HG03095 (cell line): ENCODE data around the gene YIF1A.
A peak's percentile ranks its signal among the peaks of the same experiment; 100 is the strongest.
"Not testable (repeated sequence)": the region's sequence is repeated elsewhere in the genome, so short reads cannot be mapped to it uniquely, and the experiment has no call there.

ENCODE experiments used
- ATAC-seq: cut with Tn5 transposase; IDR thresholded peaks from one replicate; pipeline ENCODE4 v1.9.1; 2021; ENCODE audit warnings: moderate library complexity; ENCODE audit not compliant: unreplicated experiment

The YIF1A gene

GRCh38 chr11:66287211-66287888 lies 1.6 kb downstream of the YIF1A start:
- no peak for ATAC-seq

DNA sequence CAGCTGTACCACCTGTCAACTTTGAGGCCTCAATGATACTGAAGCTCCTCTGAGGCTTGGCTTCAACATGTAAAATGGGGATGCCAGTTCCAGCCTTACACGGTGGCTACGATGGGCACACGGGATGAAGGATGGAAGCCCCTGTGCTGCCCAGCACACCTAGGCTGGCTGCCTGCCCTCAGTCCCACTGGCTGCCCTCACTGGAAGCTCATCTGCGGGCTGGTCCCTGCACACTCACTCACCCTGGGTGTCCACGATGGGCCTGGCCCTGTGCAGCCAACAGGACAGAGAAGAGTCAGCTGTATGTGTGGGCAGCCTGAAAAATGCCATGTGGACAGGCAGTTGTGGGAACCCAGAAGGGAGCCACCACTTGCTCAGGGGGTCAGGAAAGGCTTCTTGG lies 2.2 kb downstream of the YIF1A start:
- no peak for ATAC-seq

- ATAC-seq: no peak
These were observed 3.5 kb downstream of the YIF1A start for GRCh38 chr11:66285250-66285947.

DNA sequence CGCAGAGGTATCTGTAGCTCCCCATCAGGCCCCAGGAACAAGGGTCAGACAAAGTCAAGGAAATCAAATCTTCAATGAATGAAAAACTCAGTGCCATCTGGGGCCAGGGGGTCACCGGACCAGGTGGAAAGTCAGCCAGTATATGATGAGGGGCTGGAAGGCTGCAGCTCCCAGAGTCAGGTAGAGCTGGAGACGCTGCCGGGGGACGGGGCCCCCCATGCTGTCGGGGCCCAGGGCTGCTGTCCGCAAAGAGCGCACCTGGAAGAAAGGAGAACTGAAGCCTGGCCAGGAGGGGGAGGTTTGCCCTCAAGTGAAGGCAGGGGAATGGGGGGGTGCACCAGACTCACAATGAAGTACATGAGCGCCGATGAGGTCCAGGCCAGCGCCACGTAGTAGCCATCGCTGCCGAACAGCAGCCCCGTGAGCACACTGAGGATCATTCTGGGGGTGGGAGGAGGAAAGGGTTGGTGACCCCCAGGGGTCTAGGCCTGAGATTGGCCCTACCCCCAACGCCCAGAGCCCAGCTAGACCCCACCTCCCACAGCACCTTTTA lies 4.3 kb downstream of the YIF1A start:
- no peak for ATAC-seq

- no peak for ATAC-seq
These were observed 5.4 kb downstream of the YIF1A start for GRCh38 chr11:66283461-66284105.

DNA sequence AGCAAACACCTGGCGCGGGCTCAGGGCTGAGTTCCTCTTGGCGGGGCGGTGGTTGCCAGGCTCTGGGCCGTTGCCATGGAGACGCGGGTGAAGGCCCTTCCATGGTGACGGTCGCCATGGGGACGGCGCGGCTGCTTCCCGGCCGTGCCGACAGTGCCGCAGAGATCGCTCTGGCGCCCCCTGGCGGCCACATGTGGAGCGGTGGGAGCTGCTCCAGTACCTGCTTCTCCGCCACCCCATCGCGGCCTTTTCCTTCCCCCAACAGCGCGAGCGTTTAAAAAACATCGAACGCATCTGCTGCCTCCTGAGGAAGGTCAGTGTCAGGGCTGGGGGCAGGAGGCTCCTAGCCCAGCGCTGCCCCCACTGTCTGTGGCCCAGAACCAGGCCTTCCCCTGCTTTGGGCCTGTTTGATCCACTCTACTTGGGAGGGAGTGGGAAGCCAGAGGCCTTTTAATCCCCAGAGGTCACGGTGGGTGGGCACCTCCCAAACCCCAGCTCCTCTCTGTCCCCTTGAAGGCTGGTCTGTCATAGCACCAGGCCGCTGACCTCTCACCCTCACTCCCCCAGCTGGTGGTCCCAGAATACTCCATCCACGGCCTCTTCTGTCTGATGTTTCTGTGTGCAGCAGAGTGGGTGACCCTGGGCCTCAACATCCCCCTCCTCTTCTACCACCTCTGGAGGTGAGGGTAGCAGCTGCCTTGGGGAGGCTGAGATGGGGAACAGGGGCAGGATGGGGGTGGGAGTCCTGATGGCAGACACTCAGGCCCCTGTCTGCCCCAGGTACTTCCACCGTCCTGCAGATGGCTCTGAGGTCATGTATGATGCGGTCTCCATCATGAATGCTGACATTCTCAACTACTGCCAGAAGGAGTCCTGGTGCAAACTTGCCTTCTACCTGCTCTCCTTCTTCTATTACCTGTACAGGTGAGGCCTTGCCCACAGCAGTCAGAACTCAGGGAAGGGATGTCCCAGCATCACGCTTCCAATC lies 6.2 kb downstream of the YIF1A start:
- ATAC-seq: peak; percentile 73

- ATAC-seq: no peak
These were observed 7.0 kb downstream of the YIF1A start for GRCh38 chr11:66281776-66282467.

DNA sequence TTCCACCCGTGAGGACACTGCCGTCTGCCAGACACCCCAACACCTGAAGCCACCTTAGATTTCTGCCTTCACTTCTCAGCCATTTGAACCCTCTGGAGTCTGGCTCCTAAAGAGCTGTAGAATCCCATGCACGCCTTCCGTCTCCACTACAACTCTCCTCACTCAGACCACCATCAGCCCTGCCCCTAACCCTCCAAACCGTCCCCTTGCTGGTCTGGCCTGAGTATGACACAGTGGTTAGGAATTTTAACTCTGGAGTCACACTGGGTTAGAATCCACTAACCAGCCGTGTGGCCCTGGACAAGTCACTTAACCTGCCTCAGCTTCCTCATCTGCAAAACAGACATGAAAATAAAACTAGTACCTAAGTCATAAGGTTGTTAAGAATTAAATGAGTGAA lies 7.9 kb downstream of the YIF1A start:
- no peak for ATAC-seq

GRCh38 chr11:66280428-66280827 lies 8.5 kb downstream of the YIF1A start:
- no peak for ATAC-seq

DNA sequence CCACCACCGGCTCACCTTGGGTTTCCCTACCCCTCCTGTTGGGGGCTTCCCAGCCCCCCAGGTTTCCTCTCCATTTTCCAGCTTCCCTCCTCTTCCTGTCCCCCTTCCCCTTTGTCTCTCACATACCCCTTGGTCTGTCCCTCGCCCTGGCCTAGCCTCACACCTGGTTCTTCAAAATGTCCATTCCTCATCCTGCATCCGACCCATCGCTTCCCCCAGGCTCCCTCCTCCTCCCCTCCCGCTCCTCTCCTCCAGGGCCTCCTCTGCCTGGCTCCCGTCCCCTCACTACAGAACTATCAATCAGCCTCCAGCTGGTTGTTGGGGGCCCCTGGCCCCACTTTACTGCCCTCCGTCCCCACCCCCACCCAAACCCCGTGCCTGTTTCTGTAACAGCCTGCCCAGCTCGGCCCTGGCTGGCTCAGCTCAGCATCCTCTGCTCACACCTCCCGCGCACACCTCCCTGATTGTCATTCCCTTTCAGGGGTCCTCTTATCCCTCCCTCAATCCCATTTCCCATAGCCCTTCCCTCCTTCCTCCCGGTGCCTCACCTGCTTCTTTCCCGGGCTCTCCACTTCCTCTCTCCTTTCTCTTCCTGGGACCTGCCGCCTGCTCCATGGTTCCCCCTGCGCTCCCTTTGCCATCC lies 9.7 kb downstream of the YIF1A start:
- ATAC-seq: no peak

GRCh38 chr11:66278363-66279091 lies 10.4 kb downstream of the YIF1A start:
- no peak for ATAC-seq

DNA sequence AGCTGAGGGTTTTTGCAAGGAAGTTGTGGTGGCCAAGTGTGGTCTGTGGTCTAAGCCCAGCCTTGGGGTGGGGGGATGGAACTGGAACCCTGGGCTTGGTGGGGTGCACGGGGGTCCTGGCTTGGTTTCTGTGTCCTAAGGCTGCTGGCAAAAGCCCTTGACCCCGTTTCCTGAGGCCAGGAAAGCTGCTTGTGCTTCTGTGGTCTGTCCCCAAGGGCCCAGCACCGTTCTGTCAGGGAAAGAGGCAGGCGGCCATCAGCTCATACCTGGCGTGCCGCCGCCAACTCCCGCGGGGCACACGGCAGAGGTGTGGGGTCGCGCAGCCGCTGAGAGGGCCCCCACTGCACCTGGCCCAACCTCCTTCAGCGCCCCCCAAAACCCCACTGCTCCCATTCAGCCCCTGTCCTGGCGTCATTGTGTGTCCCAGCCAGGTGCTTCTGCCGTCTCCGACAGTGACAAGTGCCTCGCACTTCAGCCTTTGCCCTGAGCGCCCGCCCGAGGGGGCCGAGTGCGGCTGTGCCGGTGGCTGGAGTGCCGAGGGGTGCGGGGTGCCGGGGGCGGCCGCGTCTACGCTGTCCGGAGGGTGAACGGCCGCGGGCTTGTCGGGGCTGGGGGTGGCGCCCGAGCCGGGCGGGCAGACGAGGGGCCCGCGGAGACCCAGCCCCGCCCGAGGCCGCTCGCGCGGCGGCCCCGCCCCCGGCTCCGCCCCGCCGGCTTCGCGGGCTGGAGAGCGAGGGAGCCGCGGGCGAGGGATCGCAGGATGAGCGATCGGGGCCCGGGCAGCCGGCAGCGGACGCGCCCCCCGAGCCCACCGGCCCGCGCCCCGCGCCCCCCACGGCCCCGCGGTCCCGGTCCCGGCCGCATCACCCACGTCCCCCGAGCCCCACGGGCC lies 11.2 kb downstream of the YIF1A start, which contains the start of gene CNIH2:
Gene CNIH2 (plus strand): TSS at position 705 of the 892 bp plus-strand sequence. CDS start 282 bp downstream, outside the sequence.
- ATAC-seq: no peak

GRCh38 chr11:66277064-66277463 lies 11.9 kb downstream of the YIF1A start:
- ATAC-seq: not testable (repeated sequence)

DNA sequence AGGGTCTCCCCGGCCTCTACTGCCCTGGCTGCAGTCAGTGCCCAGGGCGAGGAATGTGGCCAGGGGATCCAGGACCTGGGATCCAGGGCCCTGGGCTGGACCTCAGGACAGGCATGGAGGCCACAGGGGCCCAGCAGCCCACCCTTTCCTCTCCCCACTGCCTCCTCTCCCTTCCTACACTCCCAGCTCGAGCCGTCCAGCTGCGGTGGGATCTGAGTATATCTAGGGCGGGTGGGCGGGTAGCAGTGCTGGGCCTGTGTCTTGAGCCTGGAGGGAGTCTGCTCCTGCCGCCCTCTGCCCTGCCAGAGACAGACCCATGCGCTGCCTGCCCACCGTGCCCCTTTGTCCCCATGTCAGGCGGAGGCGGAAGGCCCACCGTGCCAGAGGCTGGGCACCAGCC lies 12.3 kb downstream of the YIF1A start:
- ATAC-seq: not testable (repeated sequence)

DNA sequence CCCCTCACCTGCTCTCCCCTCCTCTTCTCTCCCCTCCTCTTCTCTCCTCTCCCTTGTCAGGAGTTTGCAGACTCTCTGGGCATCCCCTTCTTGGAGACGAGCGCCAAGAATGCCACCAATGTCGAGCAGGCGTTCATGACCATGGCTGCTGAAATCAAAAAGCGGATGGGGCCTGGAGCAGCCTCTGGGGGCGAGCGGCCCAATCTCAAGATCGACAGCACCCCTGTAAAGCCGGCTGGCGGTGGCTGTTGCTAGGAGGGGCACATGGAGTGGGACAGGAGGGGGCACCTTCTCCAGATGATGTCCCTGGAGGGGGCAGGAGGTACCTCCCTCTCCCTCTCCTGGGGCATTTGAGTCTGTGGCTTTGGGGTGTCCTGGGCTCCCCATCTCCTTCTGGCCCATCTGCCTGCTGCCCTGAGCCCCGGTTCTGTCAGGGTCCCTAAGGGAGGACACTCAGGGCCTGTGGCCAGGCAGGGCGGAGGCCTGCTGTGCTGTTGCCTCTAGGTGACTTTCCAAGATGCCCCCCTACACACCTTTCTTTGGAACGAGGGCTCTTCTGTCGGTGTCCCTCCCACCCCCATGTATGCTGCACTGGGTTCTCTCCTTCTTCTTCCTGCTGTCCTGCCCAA lies 12.8 kb downstream of the YIF1A start:
- no peak for ATAC-seq

DNA sequence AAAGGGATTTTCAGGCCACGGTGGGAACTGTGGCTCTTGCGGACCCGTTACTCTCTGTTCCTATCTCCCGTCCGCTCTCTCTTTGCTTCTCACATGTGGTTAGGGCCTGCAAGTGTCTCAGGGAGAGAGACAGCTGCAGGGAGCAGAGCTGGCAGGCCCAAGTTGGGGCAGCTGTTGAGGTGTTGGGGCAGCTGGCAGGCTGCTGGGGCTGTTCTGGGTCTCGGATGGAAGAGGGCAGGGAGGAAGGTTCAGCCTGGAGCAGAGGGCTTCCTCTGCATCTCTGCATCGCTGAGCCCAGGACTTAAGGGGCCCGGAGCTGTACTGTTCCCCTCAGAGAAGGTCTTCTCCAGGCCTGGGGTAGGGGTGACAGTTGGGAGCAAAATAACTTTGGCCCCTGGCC lies 13.5 kb downstream of the YIF1A start:
- ATAC-seq: no peak

- ATAC-seq: no peak
These were observed 14.7 kb downstream of the YIF1A start for GRCh38 chr11:66274219-66274618.
